DMS 273 (cell line): ENCODE data around the gene C19orf38.
"Not testable (repeated sequence)": the region's sequence is repeated elsewhere in the genome, so short reads cannot be mapped to it uniquely, and the experiment has no call there.

Source experiments
- DNase-seq: peaks from one replicate; lab custom pipeline; 2025; ENCODE audit not compliant: unreplicated experiment; lab: John Stamatoyannopoulos, UW

Gene C19orf38

DNA sequence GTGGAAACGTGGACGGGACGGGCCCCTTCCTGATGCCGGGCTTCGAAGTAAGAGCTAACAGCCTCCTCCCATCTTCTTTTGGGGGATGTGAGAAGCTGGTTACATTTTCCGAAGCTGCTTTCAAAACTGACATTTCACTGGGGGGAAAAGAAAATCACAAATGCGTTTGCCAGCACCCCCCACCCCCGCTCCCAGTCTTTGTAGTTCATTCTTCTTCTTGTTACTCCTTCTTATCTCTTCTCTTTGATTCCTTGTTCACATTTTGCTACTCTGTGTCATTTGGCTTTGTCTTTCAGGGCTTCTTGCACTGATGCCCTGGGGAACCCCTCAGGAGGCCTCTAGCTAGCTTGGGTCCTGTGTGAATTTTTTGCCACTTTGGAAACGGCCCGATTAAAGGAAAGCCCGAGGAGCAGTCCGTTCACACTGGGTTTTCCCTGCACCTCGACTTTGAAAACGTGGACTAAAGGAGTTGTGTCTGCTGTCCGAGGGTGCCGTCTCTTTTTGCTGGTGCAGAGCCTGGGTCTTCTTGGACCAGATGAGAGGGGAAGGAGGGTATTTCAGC, 24.4 kb downstream of the C19orf38 start:
- peak; percentile 53 for DNase-seq

DNA sequence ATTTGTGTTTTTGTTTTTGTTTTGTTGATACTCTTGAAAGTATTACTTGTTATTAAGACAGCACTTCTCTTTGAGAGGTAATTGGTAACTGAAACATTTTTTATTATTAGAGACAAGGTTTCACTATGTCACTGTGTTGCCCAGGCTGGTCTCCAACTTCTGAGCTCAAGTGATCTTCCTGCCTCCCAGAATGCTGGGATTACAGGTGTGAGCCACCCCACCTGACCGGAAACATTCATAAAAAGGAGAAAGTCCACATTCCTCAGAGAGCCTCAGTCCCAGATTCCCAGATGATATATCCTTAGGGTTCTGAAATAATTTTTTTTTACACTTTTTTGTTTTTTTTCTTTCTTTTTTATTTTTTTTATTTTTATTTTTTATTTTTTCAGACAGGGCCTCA, 25.8 kb downstream of the C19orf38 start:
- DNase-seq = no peak

DNA sequence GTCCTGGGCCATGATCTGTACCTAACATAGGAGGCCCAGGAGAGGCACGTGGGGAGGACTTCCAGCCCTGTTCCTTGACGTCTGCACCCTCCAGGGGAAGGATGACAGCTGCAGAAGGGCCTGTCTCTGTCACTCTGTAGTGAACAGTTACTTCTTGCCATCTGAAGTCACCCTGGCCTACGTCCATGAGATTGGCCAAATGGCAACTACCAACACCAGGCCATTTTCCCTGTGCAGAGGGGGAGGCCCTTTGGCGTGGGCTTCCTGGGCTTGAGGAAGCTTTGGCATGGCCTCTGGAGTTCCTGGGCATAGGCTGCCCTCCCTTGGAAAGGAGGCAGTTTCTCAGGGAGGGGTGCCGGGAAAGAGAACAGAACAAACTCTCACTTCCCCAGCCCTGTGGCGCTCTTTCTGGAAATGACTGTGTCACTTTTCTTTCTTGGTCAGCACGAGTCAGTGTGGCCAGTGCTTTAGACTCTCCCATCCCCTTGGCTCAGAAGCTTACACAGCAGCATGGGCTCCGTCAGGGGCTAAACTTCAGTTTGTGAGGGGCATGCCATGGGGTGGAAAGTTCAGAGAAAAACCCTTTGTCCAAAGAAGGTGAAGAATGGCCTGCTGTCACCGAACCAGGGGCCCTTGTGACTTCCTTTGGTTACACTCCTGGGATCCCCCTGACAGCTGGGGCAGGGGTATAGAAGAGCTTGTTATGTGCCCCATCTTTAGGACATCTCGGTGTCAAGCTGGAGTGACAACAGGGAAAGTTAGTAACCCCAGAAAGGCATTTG, 28.4 kb downstream of the C19orf38 start:
- no peak for DNase-seq

DNA sequence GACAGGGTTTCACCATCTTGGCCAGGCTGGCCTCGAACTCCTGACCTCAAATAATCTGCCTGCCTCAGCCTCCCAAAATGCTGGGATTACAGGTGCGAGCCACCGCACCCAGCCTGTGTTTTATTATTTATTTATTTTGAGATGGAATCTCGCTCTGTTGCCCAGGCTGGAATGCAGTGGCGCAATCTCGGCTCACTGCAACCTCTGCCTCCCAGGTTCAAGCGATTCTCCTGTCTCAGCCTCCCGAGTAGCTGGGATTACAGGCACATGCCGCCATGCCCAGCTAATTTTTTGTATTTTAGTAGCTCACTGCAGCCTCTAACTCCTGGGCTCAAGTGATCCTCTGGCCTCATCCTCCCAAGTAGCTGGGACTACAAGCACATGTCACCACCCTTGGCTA, 29.4 kb downstream of the C19orf38 start:
- DNase-seq = not testable (repeated sequence)

DNA sequence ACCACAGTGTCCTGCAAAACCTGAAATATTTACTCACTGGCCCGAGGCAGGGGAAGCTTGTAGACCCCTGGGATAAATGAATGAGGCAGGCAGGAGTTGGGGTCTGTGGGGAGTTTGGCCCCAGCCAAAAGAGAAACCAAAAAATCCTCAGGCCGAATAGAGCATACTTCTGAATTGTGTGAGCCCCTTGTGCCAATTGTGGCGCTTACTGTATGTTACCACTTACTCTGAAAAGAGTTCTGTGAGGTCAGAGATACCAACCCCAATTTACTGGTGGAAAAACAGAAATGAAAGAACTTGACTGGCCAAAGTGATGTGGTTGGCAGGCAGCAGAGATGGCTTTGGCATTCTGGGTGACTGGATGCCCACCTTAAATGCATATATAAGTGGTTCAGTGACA, 30.0 kb downstream of the C19orf38 start:
- DNase-seq = no peak

DNA sequence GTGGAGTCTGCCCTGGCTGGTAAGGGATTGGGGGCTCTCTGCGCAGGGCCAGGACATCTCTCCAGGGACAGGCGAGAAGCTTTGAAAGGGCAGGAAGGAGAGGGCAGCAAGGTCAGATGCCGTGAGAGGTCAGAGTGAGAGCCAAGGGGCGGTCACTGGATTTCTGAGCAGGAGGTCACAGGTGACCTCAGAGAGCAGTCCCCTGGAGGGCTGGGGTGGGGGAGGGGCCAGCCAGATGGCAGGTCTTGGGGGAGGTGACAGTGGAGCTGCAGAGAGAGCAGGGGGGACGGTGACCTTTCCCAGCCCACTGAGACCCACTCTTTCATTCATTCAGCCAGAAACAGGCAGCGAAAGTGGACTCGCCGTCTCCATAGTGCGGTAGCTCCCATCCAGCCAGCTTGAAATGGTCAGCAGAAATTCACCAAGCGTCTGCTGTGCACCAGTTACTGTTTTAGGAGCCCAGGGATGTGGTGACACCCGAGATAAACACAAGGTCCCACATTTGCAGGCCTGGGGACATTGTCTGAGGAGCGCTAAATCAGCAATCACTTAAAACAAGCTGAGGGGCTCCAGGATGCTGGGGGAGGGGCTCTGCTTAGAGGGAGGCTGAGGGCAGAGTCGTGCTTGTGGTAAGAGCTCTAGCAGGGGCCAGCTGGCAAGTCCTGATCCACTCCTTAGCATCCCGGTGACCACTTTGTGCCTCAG, 33.3 kb downstream of the C19orf38 start:
- no peak for DNase-seq

DNA sequence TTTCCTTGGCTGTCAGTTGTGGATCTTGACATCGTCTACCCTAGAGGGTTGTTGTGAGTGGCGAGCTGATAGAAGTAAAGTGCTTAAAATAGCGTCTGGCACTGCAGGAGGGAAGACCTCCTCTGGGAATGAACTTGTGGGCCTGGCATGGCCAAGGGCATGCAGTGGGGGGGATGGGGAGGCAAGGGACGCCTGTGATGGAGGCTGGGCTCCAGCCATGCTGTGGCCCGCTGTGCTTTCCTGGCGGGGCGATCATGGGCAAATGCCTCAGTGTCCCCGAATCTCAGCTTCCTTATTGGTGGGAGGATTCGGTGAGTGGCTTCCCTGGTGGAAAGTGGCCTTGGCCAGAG, 33.9 kb downstream of the C19orf38 start:
- DNase-seq = no peak

DNA sequence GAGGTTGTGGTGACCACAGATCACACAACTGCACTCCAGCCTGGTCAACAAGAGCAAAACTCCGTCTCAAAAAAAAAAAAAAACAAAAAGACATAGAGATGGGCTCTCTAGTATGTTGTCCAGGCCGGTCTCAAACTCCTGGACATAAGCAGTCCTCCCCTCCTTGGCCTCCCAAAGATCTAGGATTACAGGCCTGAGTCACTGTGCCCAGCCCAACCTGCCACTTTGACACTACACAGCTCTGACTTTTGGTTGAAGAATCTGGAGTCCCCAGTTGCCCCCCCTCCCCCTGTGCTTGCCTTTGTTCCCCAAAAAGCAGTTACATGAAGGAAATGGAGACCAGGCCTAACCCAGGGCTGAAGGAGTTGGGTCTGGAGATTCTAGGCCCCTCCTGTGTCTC, 36.1 kb downstream of the C19orf38 start:
- no peak for DNase-seq

DNA sequence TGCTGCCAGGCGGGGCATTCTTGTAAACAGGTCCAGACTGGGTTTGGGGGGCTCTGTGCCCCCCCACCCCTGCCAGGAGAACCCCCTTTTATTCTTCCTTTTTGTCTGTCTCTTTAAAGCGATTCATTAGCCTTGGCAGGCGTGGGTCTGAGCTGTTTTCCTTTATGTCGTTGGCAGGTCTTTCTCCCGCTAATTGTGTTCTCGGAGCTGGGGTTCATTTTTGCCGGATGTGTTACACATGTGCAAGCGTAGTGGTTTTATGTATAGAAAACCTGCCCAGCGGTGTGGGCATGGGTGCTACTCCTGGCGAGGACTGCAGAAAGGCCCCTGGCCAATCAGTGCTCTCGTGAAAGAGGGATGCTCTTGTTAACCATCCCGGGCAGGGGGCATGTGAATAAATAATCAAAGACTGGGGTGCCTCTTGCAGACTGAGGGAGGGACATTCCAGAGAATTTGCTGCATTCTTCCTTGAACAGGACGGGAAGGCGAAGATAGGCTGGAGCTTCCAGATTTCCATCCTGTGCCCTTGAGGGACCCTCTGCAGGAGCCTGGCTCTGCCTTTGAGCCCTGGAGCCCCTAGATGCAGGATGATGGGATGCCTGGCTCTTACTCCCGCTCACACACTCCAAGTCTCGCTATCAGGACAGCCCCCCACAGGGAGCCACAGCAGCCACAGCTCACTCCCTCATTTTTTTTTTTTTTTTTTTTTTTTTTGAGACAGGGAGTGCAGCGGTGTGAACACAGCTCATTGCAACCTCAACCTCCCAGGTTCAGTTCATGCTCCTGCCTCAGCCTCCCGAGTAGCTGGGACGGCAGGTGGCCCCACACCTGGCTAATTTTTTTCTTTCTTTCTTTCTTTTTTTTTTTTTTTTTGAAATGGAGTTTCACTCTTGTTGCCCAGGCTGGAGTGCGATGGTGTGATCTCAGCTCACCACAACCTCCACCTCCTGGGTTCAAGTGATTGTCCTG, 37.3 kb downstream of the C19orf38 start:
- no peak for DNase-seq

DNA sequence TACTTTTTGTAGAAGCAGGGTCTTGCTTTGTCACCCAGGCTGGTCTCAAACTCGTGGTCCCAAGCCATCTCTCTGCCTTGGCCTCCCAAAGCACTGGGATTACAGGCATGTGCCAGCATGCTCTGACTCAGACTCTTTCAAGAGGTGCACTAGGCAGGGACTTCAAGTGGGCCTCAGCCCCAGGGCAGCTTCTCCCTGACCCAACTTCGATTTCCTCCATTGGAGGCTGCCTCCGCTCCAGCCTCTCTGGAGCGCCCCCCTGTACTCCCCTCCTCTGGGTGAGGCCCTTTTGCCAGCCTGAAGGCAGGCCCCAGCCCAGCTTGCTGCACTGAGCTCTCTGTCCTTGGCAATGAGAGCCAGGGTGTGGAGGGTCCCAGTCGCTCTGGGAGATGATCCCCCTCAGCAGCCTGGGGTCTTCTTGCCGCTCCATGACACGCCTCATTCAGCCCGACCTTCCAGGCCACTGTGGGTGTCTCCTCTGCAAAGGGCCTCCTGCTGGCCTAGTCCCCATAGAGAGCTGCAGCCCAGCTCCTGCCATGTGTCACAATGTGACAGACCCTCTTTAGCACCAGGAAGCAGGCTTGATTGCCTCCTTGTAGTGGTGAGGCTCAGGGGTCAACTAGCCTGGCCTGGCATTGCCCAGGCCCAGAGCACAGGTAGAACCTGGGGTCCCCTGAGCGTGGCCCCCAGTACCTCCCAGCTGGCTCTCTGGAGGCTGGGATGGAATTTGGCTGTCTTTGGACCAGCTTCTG, 39.6 kb downstream of the C19orf38 start:
- DNase-seq = peak; percentile 52

DNA sequence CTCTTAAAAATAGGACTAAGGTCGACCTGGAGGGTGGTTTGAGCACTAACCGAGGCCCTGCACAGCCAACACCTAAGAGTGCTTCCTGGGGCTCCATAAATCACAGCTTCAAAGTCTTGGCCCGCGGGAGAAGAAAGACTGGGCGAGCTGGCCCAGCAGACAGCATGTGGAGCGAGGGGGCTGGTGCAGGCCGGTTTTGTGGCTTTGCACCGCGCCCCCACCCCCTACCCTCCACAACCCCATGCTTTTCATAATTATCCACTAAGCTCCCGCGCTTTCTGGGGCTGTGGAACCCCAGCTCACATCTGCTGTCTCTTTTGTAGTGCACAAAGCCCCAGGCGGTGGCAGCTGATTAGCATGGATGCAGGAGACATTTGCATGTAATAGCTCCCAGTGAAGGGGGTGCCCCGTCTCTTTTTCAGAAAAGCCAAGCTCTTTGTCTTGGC, 40.2 kb downstream of the C19orf38 start:
- DNase-seq = peak; percentile 96

DNA sequence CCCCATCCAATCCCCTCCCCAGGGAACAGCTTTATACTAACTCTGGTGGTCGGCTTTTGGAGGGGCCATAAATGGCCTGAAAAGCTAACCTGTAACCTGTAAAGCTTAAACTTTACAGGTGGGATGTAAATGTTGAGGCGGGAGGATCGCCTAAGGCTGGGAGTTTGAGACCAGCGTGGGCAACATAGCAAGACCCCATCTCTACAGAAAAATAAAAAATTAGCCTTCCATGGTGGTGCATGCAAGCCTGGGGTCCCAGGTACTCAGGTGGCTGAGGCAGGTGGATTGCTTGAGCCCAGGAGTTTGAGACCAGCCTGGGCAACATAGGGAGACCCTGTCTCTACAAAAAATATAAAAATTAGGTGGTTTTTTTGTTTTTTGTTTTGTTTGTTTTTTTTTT, 41.7 kb downstream of the C19orf38 start:
- no peak for DNase-seq

DNA sequence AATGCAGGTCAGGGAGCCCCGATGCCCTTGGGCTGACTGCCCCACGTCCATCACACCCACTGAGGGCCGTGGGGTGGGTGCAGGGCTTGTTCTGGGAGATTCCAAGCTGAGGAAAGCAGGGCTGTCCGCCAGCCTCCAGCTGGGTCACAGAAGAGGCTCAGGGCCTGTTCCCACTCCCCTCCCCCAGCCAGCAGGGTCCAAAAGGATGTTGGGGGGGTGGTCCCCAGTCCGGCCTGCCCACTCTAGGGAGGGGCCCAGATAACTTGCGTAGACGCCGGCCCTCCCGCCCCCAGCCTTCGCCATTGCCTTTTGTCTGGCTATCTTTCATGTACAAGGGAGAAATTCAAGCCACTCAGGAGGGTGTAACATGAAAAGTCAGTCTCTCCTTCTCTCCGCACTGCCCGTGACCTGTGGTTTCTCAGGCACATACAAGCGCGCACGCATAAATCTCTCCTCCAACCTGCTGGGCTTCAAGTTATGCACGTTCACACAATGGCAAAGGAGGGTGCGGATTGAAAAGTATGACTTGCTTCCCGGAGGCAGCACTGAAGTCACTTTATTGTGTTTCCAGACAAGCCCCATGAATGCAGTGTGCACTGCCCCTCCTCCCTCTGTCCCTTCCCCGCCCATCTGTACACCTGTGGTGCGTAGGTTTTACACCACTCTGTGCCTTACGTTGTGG, 43.3 kb downstream of the C19orf38 start:
- peak; percentile 37 for DNase-seq

DNA sequence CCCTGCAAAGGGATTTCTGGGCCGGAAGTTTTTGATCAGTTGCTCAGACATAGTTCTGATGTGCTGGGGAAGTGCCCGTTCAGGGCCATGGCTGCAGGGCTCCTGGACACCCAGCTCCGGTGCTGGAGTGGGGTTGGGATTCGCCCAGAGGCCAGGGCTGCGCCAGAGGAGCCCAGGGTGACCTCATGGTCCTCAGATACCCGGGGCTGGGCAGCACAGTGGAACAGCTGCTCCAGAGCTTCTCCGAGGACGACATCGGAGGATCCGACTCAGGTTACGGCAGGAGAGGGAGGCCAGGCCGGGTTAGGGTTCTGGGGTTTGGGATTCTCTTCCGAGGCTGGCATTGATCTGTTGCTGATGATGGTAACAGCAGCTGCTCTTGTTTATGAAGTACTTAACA, 44.0 kb downstream of the C19orf38 start:
- DNase-seq = peak; percentile 84

DNA sequence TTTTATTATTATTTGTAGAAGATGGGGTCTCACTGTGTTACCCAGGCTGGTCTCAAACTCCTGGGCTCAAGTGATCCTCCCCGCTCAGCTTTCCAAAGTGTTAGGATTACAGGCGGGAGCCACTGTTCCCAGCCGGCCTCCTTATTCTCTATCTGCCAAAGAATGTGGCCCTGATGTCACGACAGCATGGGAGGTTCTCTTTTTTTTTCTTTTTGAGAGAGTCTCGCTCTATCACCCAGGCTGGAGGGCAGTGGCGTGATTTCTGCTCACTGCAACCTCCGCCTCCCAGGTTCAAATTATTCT, 46.6 kb downstream of the C19orf38 start:
- no peak for DNase-seq

DNA sequence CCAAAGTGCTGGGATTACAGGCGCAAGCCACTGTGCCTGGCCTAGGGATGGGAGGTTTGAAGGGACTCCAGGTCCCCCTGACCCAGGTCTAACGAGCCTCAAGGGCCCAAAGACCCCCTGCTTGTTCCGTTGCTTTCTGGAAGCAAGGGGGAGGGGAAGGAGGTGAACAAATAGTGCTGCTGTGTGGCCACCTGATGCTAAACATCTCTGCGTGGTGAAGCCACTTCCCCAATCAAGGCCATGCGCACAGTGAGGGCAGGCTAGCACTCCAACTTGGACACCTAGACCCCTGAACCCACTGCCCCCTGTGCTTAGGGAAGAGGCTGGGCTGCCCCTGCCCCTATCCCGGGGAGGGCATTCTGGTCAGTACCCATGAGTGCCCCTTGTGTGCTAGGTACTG, 47.1 kb downstream of the C19orf38 start:
- no peak for DNase-seq

DNA sequence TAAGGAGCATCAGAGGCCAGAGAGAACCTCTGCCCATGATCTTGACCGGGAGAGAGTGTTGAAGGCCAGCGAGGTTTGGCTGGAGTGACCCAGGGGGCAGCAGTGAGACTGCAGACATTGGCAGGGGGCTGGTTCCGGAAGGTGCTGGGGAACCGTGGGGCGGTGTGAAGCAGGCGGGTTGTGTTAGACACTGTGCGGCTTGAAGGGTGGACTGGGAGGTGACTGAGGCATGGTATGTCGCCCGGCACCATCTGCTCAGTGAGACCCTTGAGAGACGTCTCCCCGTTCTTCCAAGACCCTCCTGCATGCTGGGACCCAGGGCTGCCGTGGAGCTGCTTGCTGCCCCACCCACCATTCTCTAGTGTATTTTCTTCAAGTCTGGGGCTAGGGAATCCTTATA, 47.7 kb downstream of the C19orf38 start:
- DNase-seq = no peak

DNA sequence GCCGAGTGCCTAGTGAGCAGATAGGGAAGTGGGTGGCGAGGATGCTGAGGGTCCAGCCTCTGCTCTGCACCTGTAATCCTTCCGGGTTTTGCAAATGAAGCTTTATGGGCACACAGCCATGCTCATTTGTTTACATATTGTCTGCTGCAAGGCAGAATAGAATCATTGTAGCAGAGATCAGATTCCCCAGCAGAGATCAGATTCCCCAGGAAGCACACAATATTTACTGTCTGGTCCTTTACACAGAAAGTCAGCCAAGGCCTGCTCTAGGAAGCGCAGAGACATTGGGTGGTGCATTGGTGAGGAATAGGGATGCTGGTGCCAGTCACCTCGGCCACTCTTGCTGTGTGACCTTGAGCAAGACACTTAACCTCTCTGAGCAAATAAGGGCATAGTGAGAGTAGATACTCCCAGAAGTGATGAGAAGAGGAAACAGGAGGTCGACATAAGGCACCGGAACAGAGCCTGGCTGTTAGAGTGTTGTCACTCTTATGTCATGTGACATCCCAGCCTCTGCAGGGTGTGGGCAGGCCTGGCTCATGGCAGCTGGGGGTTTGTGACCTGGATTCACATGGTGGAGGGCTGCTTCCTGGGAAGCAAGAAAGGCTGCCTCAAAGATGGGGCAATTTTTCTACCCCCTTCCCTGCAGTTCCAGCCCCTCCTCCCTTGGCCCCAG, 48.8 kb downstream of the C19orf38 start:
- DNase-seq = peak; percentile 73

DNA sequence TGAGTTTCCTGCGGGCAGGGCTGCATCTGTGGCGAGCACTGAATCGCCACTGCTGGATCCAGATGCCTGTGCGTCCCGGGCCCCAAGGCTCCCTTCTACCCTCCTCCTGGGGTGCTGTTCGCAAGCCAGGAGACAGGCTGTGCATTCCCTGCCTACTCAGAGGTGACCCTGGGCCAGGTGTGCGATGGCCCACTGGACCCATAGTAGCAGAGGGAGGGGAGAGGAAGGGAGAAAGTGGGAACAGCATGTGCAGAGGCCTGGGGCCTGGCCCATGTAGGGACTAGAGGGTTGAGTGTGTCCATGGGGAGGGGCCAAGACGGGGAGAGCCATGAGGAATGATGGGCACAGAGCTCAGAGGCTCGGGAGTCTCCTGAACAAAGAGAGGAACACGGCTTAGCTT, 50.4 kb downstream of the C19orf38 start:
- DNase-seq = peak; percentile 54
